OCI-LY1 (cell line): ENCODE data around the gene CDH13.

Experiments used
- CTCF ChIP-seq: fragments of 200-600 bp; sonication (generic), shearing (Covaris generic); IDR thresholded peaks from 2 replicates; pipeline ENCODE4 v1.5.1; 2017; ENCODE audit warnings: mild to moderate bottlenecking, antibody characterized with exemption, low read length, moderate library complexity, mixed read lengths
- EZH2 ChIP-seq: fragments of 200-600 bp; sonication (generic), shearing (Covaris generic); IDR thresholded peaks from 2 replicates; pipeline ENCODE4 v1.8.0; 2017; ENCODE audit warnings: borderline replicate concordance, mixed run types, mild to moderate bottlenecking, antibody characterized with exemption, low read length, moderate library complexity, mixed read lengths

GRCh38 chr16:82776470-82777146 lies 149.8 kb downstream of the CDH13 start:
- TF ChIP-seq CTCF: no peak
- TF ChIP-seq EZH2: no peak
